Thoracic aorta (tissue), 2 donors: ENCODE data around the gene EFHB. TPM values are rescaled to one million over a fixed set of nuclear protein-coding genes. Genes with fewer than 3 reads are reported as not detected.

Experiments used
- ATAC-seq: fragments of 150-250 bp; one replicate; pipeline ENCODE4 v1.8.0; 2017; ENCODE audit warnings: low read depth; ENCODE audit not compliant: insufficient number of reproducible peaks, low FRiP score
- DNase-seq: peaks from one replicate; pipeline ENCODE4 v3.0.0-alpha.2; 2020; ENCODE audit warnings: low spot score
- H3K27ac ChIP-seq, 2 donors: fragments of 200-600 bp; sonication (generic); 1 replicate in 1 of 2; 2 replicates in 1 of 2; pipeline ENCODE4 v1.5.1; 2016; ENCODE audit warnings: mild to moderate bottlenecking in 2 of 2, moderate library complexity in 2 of 2
- H3K27me3 ChIP-seq: fragments of 200-600 bp; sonication (generic); replicated peaks from 2 replicates; pipeline ENCODE4 v1.6.0; 2016; ENCODE audit warnings: mild to moderate bottlenecking; ENCODE audit not compliant: insufficient read depth
- H3K36me3 ChIP-seq: fragments of 200-600 bp; sonication (generic); one replicate; pipeline ENCODE4 v1.5.1; 2016
- H3K4me1 ChIP-seq, 2 donors: fragments of 200-600 bp; sonication (generic); 1 replicate in 1 of 2; 2 replicates in 1 of 2; pipeline versions ENCODE4 v1.5.1 to v1.6.0; 2016; ENCODE audit warnings: low read depth in 2 of 2, mild to moderate bottlenecking in 1 of 2; ENCODE audit not compliant: control insufficient read depth in 1 of 2
- H3K4me3 ChIP-seq: fragments of 200-600 bp; sonication (generic); 2 replicates; pipeline ENCODE4 v1.5.1; 2016; ENCODE audit warnings: mild to moderate bottlenecking
- H3K9me3 ChIP-seq: fragments of 200-600 bp; sonication (generic); 2 replicates; pipeline ENCODE4 v1.5.1; 2016
- CTCF ChIP-seq: fragments of 200-600 bp; sonication (generic); IDR thresholded peaks from one replicate; pipeline ENCODE4 v1.5.1; 2019; ENCODE audit warnings: antibody characterized with exemption
- total RNA-seq, 2 donors: library from RNA; depleted of rRNA; stranded (reverse); fragments of >200 nt; gene quantifications; one replicate each; pipeline versions ENCODE4 v1.1.0 to v1.2.3, GENCODE V29; 2016

EFHB gene
- total RNA-seq, 2 donors from 2014 or later = 0.41 to 0.42 TPM

GRCh38 chr3:19948226-19948591 is 14.2 kb upstream of the EFHB start:
- TF ChIP-seq CTCF = no peak
- peak overlapping the region; percentile 84 for H3K4me3 ChIP-seq
- H3K36me3 ChIP-seq = no peaks in the 10 kb centered on the region
- no peak for DNase-seq
- no peaks in the 10 kb centered on the region for H3K9me3 ChIP-seq
- H3K27ac ChIP-seq = peak overlapping the region; percentile 96
- H3K4me1 ChIP-seq = peaks cover 22 to 54% of the 10 kb centered on the region in 2 donors
- H3K27me3 ChIP-seq = no peaks in the 10 kb centered on the region
- no peak for ATAC-seq

DNA sequence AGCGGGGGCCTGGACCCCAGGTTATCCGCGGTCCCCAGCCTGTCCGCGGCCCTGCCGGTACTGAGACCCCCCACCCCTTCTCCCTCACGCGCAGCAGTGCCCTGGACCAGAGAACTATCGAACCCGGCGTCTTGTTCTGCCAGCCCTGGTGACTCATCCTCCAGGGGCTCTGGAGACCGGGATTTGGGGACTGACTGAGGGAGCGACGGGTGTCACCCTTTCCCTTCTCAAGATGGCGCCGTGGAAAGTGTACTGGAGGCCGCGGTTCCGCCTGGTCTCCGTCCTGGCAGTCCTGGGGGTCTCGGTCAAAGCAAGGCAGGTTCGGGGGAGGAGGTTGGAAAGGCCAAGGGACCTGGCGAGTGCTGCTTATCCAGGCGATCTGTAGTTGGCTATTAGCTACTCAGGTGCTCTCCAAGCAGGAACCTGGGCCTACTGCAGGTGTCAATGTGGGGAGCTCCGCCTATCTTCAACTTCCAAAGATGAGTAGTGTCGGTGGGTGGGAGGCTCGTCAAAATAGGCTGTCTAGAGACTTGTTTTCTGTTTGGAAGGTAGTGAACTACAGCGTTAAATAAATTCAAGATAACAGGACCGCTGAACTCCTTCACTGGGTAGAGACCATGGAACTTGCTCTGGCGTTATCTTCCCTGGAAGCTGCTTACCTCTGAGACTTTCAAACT is 13.7 kb upstream of the EFHB start:
- peaks cover 20 to 48% of the 10 kb centered on the region in 2 donors for H3K4me1 ChIP-seq
- ATAC-seq = peak; percentile 47
- TF ChIP-seq CTCF = no peak

DNA sequence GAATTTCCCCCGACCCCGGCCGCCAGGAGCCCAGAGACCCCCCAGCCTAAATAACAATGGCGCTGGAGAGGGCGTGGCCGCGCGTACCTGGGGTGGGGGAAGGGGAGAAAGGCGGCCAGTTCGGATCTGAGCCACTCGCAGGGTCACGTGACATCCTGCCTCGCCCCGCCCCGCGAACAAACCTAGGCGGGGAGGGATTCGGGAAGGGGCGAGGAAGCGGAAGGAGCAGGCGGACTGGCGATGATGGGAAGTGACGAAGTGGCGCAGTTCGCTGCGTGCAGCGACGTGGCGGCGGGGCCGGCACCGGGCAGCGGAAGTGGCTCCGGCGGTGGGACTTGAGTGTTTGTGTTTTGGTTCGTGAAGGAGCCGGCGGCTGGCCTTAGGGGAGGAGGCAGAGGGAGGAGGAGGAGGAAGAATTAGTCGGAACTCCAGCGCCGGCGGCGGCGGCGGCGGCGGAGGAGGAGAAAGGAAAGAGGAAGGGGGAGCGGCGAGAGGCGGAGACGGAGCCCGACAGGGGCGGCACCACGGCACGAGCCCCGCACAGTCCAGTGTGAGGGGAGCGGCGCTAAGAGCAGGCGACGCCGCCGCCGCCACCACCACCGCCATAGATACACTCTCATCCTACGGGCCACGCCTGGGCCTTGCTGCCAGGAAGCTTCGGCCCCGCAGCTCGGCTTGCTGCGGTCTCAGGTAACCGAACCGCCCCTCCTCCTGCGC is 13.0 kb upstream of the EFHB start, which contains the start of gene RAB5A:
TSS of gene RAB5A (plus strand) at position 266 of the 717 bp plus-strand sequence. CDS start 3,802 bp downstream, outside the sequence.
- peak; percentile 98 for ATAC-seq
- DNase-seq = peak; percentile 93
- Histone ChIP-seq H3K27ac (peak within 1 kb of the TSS; percentile 96), H3K27me3 (no peaks in the 10 kb centered on the region), H3K36me3 (no peaks in the 10 kb centered on the region), H3K9me3 (no peaks in the 10 kb centered on the region), H3K4me3 (peak within 1 kb of the TSS; percentile 84), H3K4me1 (peaks cover 14 to 41% of the 10 kb centered on the region in 2 donors)
- no peak for TF ChIP-seq CTCF

More for the DNA sequence above, 13.7 kb upstream of the EFHB start:
- Histone ChIP-seq H3K36me3 (no peaks in the 10 kb centered on the region), H3K9me3 (no peaks in the 10 kb centered on the region), H3K27me3 (no peaks in the 10 kb centered on the region), H3K4me3 (peak overlapping the region; percentile 84), H3K27ac (peak overlapping the region; percentile 96)
- peak; percentile 28 for DNase-seq

GRCh38 chr3:19945969-19946831 is 12.2 kb upstream of the EFHB start:
- no peak for TF ChIP-seq CTCF
- Histone ChIP-seq H3K9me3 (no peaks in the 10 kb centered on the region), H3K4me1 (peaks cover 14 to 37% of the 10 kb centered on the region in 2 donors), H3K27me3 (no peaks in the 10 kb centered on the region), H3K27ac (peak overlapping the region; percentile 96), H3K36me3 (no peaks in the 10 kb centered on the region), H3K4me3 (peak overlapping the region; percentile 84)
- ATAC-seq (no peak), DNase-seq (peak; percentile 2)

DNA sequence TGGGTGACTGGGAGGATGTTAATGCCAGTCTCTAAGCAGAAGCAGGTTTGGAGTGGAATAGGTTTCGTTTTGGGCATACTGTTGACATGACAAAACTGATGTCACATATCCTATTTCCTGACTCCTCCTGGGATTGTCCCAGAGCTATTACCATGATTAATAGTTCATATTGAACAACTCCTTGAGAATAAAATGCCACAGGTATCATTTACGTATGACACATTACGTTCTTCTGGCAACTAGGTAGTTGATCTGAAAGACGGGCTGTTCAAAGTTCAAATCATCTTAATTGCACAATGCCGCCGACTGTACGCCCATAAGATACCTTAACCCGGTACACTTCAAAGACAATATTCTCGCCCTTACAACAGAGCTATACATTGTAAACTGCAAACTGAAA is 11.5 kb upstream of the EFHB start:
- Histone ChIP-seq H3K9me3 (no peaks in the 10 kb centered on the region), H3K36me3 (no peaks in the 10 kb centered on the region), H3K27ac (no peak overlapping the region), H3K4me3 (peak overlapping the region; percentile 84), H3K4me1 (peaks cover 14 to 31% of the 10 kb centered on the region in 2 donors), H3K27me3 (no peaks in the 10 kb centered on the region)
- TF ChIP-seq CTCF = no peak
- DNase-seq (no peak), ATAC-seq (no peak)
